ENCODE measurements around the gene KIAA0232.

- no peak for TF ChIP-seq CTCF (IDR thresholded peaks at IDR 0.05; ENCODE audit: low read depth, low read length, missing input control)
- no peak for TF ChIP-seq SP1 (IDR thresholded peaks at IDR 0.05)
- no peak for TF ChIP-seq YY1 (IDR thresholded peaks at IDR 0.05)
- no peak for TF ChIP-seq TAF1 (conservative IDR thresholded peaks at IDR 0.05)
- TF ChIP-seq JUND (IDR thresholded peaks at IDR 0.05), result no peak
- no peak for TF ChIP-seq FOXA1 (IDR thresholded peaks at IDR 0.05)
- TF ChIP-seq RAD21 (IDR thresholded peaks at IDR 0.05), result no peak
- no peak for TF ChIP-seq EGR1 (IDR thresholded peaks at IDR 0.05; ENCODE audit: low read depth in 2 of 2)
Observed at GRCh38 chr4:6760865-6761264, 21.7 kb upstream of the KIAA0232 start.
